T47D (cell line): ENCODE data around the gene LSM4.
A peak's percentile ranks its signal among the peaks of the same experiment; 100 is the strongest.
"Not testable (repeated sequence)": the region's sequence is repeated elsewhere in the genome, so short reads cannot be mapped to it uniquely, and the experiment has no call there.

Experiments used
- DNase-seq, 2 experiments: peaks; one replicate each; pipeline versions ENCODE4 v3.0.0 to v3.0.0-alpha.2; 2011 to 2012; ENCODE audit warnings: low read depth in 1 of 2, low spot score in 1 of 2
- JUND ChIP-seq: IDR thresholded peaks from 2 replicates; pipeline ENCODE4 v1.6.1; 2012; ENCODE audit warnings: low read depth
- in situ Hi-C: cut with HindIII; loops from 2 replicates; pipeline ENCODE4 v1.10.0; 2016; ENCODE audit warnings: low sequenced_read_pairs, low pct_unique_long_range_greater_than_20kb

The LSM4 gene

DNA sequence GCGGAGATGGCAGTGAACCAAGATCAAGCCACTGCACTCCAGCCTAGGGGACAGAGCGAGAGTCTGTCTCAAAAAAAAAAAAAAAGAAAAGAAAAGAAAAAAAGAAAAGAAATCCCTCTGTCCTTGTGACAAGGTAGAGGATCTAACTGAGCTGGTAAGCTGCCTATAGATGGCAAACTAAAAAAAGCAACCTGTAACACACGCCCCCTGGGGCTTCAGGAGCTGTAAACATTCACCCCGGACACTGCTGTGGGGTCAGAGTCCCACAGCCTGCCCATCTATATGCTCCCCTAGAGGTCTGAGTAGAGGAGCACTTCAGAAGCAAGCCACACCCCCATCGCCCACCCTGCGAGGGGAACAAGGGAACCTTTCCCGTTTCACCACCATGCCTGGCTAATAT is 13.2 kb upstream of the LSM4 start:
- no peak for DNase-seq
- in situ Hi-C loops, result no loop called here
- no peak for TF ChIP-seq JUND

DNA sequence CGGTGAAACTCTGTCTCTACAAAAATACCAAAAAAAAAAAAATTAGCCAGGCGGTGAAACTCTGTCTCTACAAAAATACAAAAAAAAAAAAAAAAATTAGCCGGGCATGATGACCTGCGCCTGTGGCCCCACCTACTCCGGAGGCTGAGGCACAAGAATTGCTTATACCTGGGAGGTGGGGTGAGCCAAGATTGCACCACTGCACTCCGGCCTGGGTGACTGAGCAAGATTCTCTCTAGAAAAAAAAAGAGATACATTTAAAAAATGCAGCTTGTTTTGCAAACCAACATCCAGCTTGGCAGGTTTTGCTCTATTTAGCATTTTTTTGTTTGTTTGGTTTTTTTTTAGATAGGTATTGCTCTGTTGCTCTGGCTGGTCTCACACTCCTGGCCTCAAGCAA is 10.8 kb upstream of the LSM4 start:
- TF ChIP-seq JUND, result no peak
- in situ Hi-C loops, result no loop called here
- DNase-seq, result no peak

DNA sequence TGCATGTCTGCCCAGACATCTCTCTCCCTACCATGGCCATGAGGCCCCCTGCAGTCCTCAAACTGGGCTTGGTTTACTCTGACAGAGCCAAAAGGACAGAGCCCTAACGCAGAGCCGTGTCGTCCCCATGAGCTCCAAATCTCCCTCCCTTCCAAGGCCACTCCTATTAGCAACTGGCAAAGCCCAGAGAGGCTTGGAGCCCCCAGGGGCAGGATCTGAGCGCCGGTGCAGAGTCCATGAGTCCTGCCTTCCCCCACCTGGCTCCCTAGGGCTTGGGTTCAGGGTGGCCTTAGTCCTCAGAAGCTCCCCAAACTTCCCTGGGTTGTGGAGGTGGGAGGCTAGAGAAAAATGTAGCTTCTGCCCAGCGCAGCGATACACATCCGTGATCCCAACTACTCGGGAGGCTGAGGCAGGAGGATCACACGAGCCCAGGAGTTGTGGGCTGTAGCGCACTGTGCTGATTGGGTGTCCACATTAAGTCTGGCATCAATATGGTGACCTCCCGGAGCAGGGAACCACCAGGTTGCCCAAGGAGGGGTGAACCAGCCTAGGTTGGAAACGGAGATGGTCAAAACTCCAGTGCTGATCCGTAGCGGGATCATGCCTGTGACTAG is 10.1 kb upstream of the LSM4 start:
- no peak for TF ChIP-seq JUND
- DNase-seq, result no peak
- in situ Hi-C loops, result no loop called here

DNA sequence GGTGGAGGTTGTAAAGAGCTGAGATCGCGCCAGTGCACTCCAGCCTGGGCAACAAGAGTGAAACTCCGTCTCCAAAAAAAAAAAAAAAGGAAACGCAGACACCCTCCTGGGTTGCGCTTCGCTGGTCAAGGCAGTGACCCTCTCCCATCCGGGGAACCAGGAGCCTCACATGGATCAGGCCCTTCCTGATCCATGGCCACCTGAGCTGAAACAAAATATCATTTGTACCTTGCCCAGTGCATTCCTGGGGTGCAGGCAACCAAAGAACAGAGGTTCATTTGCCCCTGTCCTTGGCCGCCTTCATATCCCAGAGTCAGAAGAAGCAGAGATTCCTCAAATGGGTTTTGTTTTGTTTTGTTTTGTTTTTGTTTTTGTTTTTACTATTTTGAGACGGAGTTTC is 8.0 kb upstream of the LSM4 start:
- in situ Hi-C loops, result no loop called here
- DNase-seq, result no peak
- TF ChIP-seq JUND, result no peak

DNA sequence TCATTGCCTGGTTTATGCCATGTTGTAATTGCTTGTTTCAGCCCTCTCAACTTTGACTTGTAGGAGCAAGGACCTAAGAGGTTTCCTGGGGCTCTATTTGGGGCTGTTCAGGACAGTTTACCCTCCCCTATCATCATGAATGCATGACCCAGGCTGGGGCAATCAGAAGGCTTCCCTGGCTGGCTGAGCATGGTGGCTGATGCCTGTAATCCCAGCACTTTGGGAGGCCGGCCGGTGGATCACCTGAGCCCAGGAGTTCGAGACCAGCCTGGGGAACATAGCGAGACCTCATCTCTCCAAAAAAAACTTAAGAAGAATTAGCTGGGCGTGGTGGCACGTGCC is 6.1 kb upstream of the LSM4 start:
- in situ Hi-C loops, result no loop called here
- TF ChIP-seq JUND, result no peak
- no peak for DNase-seq

DNA sequence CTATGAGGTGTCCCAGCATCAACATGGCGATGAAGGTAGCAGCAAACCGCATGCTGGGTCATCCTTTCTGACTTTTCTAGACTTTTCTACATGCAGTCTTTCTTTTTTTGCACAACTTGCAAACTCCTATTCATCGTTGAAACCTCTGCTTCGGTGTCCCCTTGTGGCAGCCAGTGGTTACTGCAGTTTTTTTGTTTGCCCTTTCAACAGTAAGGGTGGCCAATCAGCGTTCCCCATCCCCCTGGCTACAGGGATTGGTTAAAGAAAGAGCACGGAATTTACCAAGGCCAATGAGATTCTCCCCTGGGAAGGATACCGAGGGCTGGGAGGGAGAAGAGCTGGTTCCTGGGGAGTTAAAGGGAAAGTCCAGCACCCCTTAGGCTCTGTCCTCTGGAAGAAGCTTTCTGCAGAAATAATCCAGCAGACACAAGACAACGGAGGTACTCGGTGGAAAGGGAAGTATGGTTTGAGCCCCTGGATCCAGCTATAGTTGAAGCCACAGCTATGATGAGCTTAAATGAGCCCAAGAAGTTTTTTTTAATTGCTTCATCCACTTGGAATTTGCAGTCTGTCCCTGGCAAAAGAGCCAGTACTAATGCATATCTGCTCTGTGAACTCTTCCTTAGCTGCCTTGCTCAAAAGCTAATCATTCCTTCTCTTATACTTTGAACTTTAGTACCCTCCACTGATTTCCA is 5.6 kb upstream of the LSM4 start:
- no peak for TF ChIP-seq JUND
- in situ Hi-C loops, result no loop called here
- peak; percentile 92 to 97 for DNase-seq

DNA sequence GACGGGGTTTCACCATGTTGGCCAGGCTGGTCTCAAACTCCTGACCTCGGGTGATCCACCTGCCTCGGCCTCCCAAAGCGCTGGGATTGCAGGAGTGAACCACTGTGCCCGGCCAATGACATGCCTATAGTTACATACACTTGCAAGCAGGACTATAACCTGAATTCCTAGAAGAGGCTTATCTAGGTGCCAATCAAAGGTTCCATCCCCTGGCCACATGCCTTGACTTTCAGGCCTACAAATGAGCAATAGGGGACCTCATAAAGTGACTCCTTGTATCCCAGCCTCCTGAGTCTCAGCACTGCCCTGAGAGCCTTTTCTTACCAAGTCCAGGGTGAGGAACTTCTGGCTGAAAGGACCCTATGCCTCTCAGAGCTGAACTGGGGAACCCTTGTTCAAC is 3.9 kb upstream of the LSM4 start:
- peak in 1 of 2 experiments; percentile 64 for DNase-seq
- no peak for TF ChIP-seq JUND
- in situ Hi-C loops, result no loop called here

DNA sequence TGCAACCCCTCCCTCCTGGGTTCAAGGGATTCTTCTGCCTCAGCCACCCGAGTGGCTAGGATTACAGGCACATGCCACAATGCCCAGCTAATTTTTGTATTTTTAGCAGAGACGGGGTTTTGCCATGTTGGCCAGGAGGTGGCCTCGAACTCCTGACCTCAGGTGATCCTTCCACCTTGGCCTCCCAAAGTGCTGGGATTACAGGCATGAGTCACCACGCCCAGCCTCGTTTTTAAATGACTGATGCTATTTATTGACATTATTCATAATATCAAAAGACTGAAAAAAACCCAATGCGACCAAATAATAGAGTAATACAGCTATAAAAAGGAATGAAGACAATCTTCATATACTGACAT is 1.5 kb upstream of the LSM4 start:
- in situ Hi-C loops, DNase-seq: not testable (repeated sequence)

DNA sequence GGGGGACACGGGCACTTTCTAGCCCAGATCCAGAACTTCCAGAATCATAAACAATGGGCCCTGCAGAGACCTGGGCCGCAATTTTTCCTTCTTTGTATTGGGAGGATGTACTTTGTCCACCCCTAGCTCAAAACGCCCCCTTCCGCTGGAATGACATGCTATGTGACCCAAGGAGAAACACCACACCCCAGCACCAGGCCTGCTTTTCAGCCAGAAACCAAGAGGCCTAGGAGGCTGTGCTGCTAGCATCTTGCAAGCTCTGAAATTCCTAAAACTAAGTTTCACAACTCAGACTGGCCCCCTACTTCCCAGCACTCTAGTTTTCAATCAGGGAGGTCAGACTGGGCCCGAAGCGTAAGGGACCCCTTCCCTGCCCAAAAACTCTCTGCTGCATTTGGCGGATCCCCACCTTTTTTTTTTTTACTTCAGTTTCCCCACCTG is 538 bp downstream of the LSM4 start:
- no peak for TF ChIP-seq JUND
- peak in 1 of 2 experiments; percentile 40 for DNase-seq
- in situ Hi-C loops, result no loop called here

DNA sequence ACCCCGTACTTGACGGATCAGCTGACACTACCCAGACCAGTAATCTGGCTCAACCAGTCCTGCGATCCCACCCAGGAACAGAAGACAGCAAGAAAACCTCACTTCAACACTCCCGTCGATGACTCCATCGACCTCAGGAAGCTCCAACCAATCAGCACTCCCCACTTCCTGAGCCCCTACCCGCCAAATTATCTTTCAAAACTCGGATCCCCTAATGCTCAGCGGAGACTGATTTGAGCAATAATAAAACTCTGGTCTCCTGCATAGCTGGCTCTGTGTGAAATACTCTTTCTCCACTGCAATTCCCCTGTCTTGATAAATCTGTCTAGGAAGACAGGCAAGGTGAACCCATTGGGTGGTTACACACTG is 1.2 kb downstream of the LSM4 start:
- in situ Hi-C loops, result no loop called here
- TF ChIP-seq JUND, result no peak
- DNase-seq, result no peak

DNA sequence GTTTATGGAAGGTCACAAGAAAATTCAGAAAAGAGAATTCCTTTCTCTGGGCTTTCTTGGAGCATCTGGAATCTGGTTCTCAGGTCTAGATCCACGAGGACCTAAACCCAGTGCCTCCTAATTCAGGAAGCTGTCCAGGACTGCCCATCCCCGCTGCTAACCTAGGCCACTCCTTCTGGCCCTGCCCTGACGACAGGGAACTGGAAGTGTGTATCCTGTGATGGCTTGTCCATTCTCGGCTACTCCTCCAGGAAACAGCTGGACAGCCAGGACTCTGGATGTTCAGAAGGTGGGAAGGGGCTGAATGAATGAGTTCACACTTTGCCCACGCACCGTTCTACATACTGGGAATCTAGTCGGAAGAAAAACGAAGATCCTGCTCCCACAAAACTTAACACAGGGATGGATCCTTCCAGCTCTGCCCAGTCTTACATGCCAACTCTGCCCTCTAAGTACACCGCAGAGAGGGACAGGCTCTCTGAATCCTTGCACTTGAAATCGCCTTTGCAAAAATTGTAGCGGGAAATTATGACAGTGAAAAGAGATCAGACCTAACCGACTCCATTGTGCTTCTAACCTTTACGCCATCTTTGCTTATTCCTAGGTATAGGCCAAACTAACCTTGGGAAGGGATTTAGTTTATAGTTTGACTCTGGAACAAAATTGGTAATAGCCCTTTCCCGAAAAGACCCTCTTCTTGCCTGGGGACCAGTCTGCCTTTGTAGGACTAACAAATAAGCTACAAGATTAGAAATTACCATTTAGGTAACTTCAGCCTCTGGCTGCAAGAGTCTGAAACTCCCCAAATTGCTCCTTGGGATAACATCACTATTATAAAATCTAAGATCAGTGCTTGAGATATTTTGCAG is 1.8 kb downstream of the LSM4 start:
- TF ChIP-seq JUND, result no peak
- in situ Hi-C loops, result no loop called here
- peak in 1 of 2 experiments; percentile 36 for DNase-seq

DNA sequence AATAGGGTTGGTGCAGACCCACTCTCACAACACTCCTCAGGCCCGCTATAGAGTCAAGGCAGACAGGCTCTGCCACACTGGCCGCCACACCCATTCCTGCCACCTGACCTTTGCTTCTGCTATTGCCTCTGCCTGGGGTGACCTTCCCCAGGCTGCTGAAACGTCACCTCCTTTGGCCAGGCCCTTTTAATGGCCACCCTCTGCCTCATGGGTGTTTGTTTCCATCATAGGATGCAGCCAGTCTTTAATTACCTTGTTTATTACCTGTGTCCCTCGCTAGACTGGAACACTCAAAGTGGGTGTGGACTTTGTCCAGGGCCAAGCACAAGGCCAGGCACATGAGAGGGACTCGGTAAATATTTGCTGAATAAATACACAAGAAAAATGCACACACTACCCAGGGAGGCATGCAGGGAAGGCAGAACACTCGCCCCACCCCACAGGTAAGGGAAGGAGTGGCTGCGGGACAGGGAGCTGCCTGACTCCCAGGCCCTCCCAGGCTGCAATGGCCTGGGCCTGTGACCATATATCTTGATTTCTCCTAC is 3.2 kb downstream of the LSM4 start:
- in situ Hi-C loops, result no loop called here
- TF ChIP-seq JUND, result no peak
- DNase-seq, result peak in 1 of 2 experiments; percentile 90
